ENCODE results near the gene GATAD2A. TPM values are rescaled to one million over a fixed set of nuclear protein-coding genes. Genes with fewer than 3 reads are reported as not detected.

GATAD2A gene
- total and polyA plus RNA-seq, 9 of the 15 experiments (the other 6 are each of a cell fraction or from before 2014, with no cell fraction given): 2.4 to 226 (median 44.2) TPM

DNA sequence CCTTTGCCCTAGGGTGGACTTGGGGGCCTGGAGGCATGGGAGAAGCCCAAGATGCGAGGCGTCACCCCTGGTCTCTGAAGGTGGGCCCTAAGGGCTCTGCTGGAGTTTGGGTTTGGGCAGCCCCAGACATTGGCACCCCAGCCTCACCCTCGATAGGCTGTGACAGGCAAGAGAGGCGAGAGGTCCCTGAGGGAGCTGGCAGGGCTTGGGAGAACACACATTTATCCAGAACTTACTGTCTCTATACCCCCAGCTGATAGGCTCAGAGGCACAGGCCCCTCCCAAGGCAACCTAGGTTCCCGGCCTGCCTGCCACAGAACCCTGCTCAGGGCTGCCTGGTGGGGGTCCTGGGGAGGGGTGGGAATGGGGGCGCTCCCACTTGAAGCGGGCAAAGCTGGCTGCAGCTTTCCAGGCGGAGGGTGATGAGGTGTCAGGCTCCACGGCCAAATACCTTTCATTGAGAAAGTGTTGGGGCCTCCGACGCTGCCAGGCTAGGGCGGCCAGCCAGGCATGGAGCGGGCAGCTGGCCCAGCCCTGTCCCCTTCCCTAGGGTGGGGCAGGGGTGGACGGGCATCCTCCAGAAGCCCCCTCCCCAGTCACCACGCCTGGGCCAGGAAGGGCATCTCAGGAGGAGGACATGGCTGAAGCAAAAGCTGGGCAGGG is 142.3 kb downstream of the GATAD2A start:
- Histone ChIP-seq H3K4me2 (ENCODE audit: insufficient read depth, low read length) (no peak overlapping the region), H3K4me1 (replicated peaks in 1 of 2; ENCODE audit: control insufficient read depth in 2 of 2, insufficient read depth in 2 of 2, low read length in 2 of 2) (peaks cover 0 to 58% of the 10 kb centered on the region in 2 experiments; a peak in 2 of 5 replicates), H3K36me3 (ENCODE audit: control insufficient read depth, insufficient read depth, low read length) (no peaks in the 10 kb centered on the region), H3K9ac (ENCODE audit: insufficient read depth in 1 of 2, low read depth in 2 of 2, low read length in 2 of 2) (no peak overlapping the region), H3K9me1 (ENCODE audit: control insufficient read depth, insufficient read depth, low read length) (no peaks in the 10 kb centered on the region), H3K27me3 (ENCODE audit: control insufficient read depth in 2 of 2, insufficient read depth in 2 of 2, low read length in 2 of 2) (peaks cover 5 to 52% of the 10 kb centered on the region in 2 experiments), H2AFZ (ENCODE audit: low read depth, low read length) (no peak overlapping the region), H3K4me3 (no peak overlapping the region), H3K9me3 (replicated peaks; ENCODE audit: control insufficient read depth, insufficient read depth, low read depth, low read length) (no peaks in the 10 kb centered on the region), H3K79me2 (ENCODE audit: control insufficient read depth, insufficient read depth, low read length) (no peaks in the 10 kb centered on the region), H3K27ac (ENCODE audit: extremely low read depth, low read depth, low read length) (no peak overlapping the region), H4K20me1 (replicated peaks; ENCODE audit: control insufficient read depth, insufficient read depth, low read length) (0 out of 2 replicates have a peak, but pooled peaks cover 5% of the 10 kb centered on the region)
- no peak for DNase-seq (ENCODE audit: extremely low read depth in 1 of 4, low spot score in 3 of 4)
- 4% methylated on average over 13 of the region's 15 CpGs for WGBS (ENCODE audit: insufficient coverage, low coverage, missing lambda C conversion rate)
- in situ Hi-C loops (cut with MboI) (loop anchor here (25.0 kb wide), 1 partner anchor 89 kb away; the partner anchor contains the start of genes GMIP and LPAR2), intact Hi-C loops (cut with micrococcal nuclease) (no loop called here)
- no peak for FAIRE-seq
- BruUV-seq (replicated peaks): no TSS peak
- no peak for ATAC-seq
- ChIA-PET CTCF (ENCODE audit: low intra/inter-chr PET ratio) (no interaction called here), POLR2A (interaction anchor here (1.0 kb wide), 1 partner anchor 11 kb away, joined by 3 read pairs; no protein-coding TSS in a partner anchor)
- TF ChIP-seq PHB2 (IDR thresholded peaks at IDR 0.05; ENCODE audit: low read depth): no peak
- TF ChIP-seq E2F5 (CRISPR knock-in tag; IDR thresholded peaks at IDR 0.05): no peak
